Vagina (tissue), 2 donors: ENCODE results near the gene SNX11.

Experiments
- POLR2A ChIP-seq, 2 donors: fragments of 450-650 bp; IDR thresholded peaks; one replicate each; pipeline ENCODE4 v1.6.1; 2017; ENCODE audit warnings: antibody characterized with exemption in 2 of 2, mild to moderate bottlenecking in 2 of 2, moderate library complexity in 2 of 2
- POLR2AphosphoS5 ChIP-seq, 2 donors: sonication (generic); formaldehyde crosslinking; IDR thresholded peaks; one replicate each; pipeline ENCODE4 v1.9.0; 2017; ENCODE audit warnings: antibody characterized with exemption in 2 of 2, mild to moderate bottlenecking in 2 of 2, low read depth in 1 of 2; ENCODE audit not compliant: insufficient read depth in 1 of 2
- TF ChIP-seq, protein P1 (sequence below), 3 experiments: fragments of 450-650 bp in 2 of 3; fragments of 200-600 bp in 1 of 3; sonication (generic) in 1 of 3; IDR thresholded peaks; one replicate each; pipeline ENCODE4 v1.5.1; 2017 to 2019; ENCODE audit warnings: antibody characterized with exemption in 3 of 3, mild to moderate bottlenecking in 2 of 3, moderate library complexity in 2 of 3

DNA sequence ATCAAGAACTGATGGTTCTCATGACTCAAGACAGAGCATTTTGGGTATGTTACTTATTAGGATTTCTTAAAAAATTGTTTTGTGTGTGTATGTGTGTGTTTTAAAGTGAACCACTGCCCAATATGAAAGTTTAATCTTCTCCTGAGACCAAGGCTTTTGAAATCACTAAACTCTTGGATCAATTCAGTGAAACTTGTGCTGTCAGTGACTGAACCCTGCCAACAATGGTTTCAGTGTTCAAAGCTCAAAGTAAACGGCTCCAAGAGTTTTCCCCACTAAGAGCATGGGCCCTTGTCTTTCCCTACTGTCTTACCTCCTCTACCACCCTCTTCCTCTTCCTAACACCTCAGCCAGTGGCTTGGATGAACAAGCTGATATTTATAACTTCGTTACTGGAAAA, 37.4 kb upstream of the SNX11 start:
- TF ChIP-seq, protein P1, sequence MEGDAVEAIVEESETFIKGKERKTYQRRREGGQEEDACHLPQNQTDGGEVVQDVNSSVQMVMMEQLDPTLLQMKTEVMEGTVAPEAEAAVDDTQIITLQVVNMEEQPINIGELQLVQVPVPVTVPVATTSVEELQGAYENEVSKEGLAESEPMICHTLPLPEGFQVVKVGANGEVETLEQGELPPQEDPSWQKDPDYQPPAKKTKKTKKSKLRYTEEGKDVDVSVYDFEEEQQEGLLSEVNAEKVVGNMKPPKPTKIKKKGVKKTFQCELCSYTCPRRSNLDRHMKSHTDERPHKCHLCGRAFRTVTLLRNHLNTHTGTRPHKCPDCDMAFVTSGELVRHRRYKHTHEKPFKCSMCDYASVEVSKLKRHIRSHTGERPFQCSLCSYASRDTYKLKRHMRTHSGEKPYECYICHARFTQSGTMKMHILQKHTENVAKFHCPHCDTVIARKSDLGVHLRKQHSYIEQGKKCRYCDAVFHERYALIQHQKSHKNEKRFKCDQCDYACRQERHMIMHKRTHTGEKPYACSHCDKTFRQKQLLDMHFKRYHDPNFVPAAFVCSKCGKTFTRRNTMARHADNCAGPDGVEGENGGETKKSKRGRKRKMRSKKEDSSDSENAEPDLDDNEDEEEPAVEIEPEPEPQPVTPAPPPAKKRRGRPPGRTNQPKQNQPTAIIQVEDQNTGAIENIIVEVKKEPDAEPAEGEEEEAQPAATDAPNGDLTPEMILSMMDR (IDR thresholded peaks at IDR 0.05): no peak
- TF ChIP-seq POLR2A (IDR thresholded peaks at IDR 0.05): no peak
- no peak for TF ChIP-seq POLR2AphosphoS5 (IDR thresholded peaks at IDR 0.05; ENCODE audit: insufficient read depth in 1 of 2, low read depth in 1 of 2)
